CD4-positive, alpha-beta T cell treated with Interleukin-17A for 1 hour (primary cell): Measurements from ENCODE around the gene COL6A2.
"Not testable (repeated sequence)": the region's sequence is repeated elsewhere in the genome, so short reads cannot be mapped to it uniquely, and the experiment has no call there.

Experiments
- DNase-seq: peaks from one replicate; pipeline ENCODE4 v3.0.0-alpha.2; 2020

The COL6A2 gene

DNA sequence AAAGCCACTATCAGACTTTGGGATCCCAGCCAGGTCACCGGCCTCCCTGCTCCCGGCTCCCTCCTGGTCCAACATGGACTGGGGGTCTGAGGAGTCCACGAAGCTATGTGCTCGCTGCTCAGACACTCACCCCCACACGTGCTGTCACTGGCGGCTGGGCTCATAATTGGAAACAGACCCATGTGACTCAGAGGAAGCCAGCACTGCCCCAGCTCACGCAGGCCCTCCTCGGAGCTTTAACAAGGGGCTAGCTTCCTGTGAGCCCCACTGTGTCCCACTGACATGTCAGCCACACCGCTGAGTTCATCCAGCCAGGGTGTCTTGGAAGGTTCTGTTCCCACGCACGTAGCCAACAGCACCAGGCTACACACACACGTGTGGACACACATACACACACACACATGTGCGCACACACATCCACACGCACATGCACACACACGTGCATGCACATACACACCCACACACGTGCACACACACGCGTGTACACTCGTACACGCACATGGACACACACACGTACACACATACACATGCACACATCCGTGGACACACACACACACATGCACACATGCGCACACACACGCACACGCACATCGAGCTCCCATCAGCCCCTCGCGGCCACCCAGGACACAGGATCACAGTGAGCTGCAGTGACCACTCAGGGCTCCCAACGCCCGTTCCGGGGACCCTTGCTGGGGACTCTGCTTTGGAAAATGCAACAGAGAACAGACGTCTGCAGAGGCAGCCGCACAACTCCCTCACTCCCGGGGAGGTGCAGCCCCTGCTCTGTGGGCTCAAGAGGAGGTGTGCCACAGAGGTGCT lies 18.4 kb upstream of the COL6A2 start:
- DNase-seq, result no peak

DNA sequence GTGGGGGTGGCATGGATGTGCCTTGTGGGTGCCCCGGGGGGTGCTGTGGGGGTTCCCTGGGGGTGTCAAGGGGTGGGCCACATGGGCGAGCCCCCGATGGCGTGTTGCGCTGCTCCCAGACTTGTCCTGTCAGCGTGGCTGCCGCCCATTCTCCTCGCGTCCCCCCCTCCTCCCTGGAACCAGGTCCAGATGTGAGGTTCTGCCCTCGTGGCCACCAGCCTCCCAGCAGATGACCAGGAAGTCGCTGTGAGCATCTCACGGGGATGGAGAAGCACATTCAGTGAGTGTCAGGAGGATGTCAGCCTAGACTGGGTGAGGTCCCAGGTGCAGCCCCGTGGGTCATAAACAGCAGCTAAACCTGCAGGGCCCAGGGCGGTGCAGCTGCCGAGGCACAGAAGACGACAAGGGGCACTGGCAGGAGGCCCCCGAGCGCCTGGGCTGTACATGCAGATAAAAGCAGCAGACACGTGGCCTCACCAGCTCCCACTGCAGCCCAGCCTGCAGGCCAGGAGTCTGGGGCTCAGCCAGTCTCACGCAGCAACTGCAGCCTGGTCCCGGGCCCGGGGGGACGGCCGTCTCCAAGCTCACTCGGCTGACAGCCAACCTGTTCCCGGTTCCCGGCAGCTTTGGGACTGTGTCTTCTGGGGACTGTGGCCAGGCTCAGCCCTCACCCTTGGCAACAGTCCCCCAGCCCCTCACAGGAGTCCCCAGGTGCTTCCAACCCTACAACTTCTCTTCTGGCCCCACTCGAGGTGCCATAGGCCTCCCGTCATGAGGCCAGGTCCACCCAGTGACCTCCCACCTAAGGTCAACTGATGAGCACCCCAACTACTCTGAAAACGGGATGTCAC lies 17.5 kb upstream of the COL6A2 start:
- no peak for DNase-seq

DNA sequence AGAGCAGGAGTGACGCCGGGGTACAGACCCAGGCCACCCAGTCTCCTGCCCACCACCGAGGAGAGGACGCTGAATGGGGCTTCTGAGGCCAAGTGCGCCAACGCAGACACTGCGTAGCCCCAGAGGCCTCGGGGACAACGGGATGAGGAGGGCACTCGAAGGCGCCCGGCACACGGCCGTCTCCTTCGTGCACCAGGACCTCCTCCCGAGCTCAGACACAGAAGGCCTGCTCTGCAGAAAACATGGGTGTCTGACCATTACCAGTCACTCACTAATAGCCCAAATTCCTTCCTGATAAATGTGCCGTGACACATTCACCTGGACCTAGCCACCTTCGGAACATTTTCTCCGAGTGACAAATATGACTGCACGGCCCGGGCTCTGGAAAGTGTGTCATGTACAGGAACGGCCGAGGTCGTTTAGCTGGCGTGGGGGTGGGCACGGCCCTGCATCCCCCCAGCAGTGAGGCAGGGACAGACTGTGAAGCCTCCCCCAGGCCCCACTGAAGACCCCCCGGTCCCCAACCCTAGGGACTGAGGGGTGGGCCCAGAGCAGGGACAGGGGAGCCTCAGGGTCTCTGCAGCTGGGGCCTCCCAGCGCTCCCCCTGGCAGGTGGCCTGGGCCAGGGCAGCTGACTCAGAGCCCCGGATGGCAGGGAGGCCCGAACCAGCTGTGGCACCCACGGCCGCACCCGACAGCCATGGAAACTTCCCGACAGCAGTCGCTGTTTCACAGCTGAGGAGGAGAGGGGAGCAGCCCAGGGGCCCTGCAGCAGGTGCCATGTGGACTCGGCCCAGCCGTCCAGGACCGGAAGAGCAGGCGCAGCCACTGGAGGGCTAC lies 16.7 kb upstream of the COL6A2 start:
- DNase-seq, result no peak

DNA sequence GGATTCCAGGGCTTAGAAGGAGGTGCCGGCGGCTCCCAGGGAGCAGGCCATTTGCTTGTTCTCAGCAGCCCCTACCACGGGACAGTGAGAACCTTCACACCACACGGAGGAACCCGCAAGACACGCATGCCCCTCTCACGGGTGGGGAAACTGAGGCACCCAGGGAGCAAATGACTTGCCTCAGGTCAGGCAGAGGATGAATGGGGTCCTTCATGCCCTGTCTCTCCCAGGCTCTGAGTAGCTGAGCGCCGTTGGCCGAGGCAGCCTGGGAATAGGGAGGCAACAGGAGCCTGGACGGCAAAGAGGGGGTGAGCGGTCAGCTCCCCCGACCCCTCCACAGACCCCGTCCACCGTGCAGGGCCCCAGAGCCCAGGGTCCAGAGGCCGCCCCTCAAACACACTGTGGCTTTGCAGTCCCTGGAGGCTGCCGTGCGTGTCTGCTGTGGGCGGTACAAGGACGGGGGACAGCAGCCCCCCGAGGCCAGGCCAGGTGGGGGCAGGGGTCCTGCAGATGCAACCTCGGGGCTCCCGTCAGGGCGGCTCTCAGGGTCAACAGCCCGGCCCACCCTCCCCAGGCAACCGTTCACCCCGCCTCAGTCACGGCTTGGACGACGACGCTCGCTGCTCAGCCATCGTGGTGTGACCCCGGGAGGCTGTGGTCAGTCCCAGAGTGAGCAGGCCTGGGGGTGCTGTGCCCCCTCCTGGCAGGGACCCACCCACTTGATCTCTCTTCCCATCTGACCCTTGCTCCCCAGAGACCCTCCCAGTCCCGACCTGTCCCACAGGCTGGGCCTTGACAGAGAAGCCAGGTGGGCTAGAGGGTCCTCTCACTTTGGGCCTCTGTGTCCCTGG lies 15.8 kb upstream of the COL6A2 start:
- no peak for DNase-seq

DNA sequence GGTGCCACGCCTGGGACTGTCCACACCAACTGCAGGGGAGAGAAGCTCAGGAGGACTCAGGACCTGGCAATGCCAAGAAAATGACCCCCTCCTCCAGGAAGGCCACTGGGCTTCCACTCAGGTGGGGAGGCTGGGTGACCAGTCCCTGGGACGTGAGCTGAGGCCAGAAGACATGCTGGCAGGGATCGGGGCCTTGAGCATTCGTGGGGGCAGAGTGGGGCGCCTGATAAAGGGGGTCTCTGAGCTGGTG lies 15.3 kb upstream of the COL6A2 start:
- DNase-seq, result no peak

DNA sequence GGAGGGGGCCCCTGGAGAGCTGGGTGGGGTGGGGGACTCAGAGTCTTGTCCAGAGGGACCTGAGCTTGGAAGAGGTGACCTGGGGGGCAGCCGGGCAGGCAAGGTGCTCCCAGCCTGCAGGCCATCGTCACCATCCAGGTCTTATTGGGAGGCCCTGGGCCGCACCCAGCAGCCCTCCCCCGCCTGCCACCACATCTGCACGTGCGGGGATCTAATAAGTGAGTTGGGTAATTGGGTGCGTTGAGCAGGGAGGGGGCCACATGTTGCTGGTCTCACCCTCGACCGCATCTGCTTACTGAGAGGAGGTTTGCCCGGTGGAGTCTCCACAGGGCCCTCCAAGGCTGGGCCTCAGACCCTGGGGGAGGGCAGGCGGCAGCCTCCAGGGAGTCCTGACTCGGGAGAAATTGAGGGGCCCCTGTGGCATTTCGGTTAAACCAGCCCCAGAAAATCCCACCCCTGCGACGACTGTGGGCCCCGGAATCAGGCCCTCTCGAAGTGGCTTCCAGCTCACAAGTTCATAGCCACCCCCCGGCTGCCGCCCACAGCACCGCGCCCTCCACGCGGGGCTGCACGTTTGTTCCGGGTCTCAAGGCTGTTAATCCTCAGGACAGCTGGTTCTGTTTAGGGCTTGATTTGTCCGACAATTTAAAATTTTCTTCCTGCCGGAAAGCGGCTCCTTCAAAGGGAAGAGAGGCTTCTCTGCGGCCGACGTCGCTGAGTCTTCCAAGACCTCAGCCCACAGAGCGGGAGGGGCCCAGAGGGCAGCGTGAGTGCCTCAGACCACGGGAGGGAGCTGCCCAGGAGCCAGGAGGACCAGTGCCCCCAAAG lies 14.7 kb upstream of the COL6A2 start:
- no peak for DNase-seq

DNA sequence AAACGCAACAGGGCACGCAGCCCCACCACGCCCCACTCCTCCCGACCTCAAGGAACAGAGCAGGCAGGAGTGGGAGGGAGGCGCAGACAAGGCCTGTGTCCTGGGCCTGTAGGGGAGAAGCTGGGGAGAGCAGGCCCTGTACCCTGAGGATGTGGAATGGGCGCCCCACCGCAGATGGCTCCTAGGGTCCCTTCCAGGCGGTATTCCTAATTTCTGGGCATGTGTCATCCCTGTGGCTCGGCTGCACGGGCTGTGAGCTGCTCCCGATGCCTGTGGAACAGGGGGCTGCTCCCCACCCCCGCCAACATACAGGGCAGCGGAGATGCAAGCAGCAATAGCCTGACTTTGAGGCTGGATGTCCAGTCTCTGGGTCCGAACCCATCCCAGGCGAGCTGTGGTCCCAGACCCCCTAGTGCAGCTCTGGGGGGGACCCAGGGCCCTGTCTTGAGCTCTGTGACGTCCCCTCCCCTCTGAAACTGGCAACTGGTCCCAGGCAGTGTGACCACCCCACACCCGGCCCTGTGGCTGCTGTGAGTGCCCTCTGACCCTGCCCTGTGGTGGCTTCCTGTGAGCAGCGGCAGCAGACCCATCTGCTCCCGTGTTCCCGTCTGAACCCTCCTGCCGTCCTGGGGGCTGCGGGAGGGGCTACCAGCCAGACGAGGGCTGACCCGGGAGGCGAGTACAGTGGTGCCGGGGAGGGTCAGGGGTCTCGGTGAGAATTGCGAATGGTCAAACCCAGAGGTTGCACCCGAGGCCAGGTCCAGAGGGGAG lies 13.9 kb upstream of the COL6A2 start:
- no peak for DNase-seq

DNA sequence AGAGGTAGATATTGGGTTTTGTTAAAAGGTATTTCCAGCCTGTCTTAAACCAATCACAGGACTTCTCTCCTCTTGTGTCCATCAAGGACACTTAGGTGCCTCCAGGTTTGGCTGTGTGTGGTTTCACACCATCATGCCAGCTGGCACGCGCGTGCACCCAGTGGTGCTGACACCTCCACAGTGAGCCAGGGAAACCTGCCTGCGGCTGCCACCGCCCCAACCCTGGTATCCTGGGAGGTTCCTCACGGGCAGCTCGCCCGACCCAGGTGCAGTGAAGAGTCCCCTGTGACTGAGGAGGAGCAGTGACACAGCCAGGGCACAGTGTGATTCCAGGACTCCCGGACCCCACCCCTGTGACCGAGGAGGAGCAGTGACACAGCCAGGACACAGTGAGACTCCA lies 13.2 kb upstream of the COL6A2 start:
- no peak for DNase-seq

DNA sequence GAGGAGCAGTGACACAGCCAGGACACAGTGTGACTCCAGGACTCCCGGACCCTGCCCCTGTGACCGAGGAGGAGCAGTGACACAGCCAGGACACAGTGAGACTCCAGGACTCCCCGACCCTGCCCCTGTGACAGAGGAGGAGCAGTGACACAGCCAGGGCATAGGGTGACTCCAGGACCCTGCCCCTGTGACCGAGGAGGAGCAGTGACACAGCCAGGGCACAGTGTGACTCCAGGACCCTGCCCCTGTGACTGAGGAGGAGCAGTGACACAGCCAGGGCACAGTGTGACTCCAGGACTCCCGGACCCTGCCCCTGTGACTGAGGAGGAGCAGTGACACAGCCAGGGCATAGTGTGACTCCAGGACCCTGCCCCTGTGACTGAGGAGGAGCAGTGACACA lies 12.7 kb upstream of the COL6A2 start:
- DNase-seq, result not testable (repeated sequence)

DNA sequence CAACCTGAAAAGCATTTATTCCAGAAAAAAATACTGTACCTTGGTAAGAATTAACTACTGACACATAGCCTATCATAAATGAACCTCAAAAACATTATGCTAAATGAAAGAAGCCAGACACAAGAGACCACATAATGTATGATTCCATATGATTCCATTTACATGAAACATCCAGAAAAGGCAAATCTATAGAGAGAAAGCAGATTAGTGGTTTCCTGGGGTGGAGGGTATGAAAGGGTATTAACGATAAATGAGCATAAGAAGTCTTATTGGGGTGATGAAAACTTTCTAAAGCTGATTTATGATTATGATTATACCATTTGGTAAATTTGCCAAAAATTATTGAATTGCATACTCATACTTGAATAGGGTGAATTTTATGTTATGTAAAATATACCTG lies 10.3 kb upstream of the COL6A2 start:
- no peak for DNase-seq

DNA sequence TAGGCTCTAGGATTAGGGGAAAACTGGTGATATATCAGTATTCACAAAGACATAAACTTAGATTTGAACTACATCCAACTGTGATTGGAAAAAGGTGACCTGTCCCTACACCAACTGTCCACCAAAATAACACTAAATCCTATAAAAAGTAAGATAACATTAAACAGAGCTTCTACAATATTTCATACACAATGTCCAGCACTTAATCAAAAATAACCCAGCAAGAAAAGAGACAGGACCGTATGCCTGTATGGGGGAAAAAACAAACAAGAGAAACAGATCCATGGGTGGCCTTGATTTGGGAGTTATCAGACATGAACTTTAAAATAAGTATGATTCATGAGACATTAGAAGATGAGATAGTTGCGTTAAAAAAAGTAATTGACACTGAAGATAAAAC lies 9.7 kb upstream of the COL6A2 start:
- DNase-seq, result no peak

DNA sequence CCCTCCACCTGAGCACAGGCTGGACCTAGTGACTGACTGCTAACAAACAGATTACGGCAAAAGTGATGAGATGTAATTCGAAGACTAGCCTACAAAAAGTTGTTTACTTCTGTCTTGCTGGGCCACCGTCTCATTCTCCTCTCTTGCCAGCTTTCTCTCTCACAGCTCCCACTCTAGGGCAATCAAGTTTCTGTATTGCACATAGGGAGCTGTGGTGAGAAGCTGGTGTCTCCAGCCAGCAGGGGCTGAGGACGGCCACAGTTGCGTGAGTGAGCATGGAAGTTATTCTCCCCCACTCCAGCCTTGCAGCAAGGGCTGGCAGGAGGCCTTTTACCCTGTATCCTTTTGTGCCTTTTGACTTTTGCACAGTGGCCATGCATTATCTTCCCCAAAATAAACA lies 8.6 kb upstream of the COL6A2 start:
- no peak for DNase-seq

DNA sequence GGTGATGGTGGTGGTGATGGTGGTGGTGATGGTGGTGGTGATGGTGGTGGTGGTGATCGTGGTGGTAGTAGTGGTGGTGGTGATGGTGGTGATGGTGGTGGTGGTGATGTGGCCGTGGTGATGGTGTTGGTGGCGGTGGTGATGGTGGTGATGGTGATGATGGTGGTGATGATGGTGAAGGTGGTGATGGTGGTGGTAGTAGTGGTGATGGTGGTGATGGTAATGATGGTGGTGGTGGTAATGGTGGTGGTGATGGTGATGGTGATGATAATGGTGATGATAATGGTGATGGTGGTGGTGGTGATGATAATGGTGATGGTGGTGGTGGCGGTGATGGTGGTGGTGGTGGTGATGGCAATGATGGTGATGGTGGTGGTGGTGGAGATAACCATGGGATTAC lies 6.8 kb upstream of the COL6A2 start:
- no peak for DNase-seq

DNA sequence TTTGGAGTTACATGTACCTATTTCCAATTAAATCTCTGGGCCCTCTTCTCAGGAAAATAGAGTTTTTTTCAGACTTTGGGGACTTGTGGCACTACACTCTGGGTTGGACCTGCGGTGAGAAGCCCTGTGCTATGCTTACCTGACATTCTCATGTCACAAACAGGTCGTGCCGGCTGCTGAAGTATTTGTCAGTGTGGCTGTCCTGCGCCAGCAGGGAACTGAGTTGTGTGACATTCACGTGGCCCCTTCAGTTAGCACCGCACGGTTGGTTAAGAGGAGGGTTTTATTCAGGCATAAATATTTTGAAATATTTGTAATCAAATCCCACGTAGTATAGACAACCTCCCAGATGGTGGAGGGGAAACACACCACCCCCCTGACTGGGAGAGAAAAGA lies 6.3 kb upstream of the COL6A2 start:
- DNase-seq, result no peak

DNA sequence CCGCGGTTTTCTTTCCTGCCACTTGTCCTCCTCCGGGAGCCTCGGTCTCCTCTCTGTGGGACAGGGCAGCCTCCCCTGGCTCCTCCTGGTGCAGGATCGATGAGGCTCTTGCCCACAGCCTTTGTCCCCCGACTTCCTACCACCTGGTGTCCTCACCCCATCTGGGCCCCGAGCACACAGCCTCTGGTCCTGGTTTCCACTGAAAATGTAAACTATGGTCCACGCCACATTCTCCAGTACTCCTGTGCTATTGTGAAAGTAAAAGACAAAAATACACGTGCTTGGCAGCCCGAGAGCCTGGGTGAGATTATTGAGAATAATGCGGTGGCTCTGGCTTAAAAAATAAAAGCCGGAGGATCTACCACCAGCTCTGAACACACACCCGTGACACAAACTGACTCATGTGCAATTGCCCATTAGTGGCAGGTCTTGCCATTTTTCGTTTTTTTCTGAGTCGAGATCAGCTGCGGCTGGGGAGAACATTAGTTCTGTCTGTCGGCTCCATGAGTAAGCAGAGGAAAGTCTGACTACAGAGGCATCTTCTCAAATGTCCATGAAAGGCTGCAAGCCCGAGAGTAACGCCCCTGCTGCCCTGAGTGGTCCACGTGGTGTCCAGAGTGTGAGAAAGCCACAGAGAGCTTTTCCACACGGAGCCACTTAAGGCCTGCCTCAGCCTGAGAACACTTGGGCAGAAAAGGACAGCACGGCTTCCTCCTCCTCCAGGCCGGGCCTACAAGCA lies 5.7 kb upstream of the COL6A2 start:
- DNase-seq, result no peak

DNA sequence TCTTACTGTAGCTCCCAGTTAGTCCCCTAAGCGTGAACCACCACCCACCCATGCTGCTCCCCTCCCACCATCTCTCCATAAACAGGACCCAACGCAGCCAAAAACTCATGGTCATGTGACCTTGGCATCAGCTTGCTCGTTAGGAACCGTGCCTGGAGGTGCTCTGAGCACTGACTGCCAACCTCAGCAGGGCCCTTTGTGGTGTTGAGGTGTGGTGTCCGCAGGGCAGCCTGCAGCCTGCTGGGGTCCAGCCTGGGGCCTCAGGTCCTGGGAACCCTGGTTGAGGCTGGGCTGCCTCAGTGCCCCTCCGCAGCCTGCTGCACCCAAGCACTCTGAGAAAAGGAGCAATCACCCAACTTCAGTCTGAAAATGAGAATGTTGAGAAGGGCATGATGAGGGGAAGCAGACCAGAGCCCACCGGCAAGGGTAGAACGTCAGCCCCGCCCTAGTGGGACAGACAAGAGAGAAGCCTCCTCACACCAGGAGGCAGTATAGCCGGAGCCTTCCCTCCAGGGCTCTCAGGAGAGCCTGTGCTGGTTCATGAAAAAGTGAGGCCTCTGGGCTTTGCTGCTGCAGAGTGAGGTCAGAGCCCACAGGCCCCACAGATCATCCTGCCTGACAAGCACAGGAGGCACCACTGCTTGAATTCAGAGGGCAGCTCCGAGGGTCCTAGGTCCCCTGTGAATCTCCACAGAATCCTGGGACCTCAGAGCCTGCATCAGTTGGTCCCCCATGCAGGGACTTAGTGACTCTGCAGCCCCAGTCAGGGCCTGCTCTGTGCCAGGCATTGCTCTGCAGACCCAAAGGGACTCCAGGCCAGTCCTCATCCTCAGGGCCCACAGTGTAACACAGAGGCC lies 4.9 kb upstream of the COL6A2 start:
- DNase-seq, result no peak

DNA sequence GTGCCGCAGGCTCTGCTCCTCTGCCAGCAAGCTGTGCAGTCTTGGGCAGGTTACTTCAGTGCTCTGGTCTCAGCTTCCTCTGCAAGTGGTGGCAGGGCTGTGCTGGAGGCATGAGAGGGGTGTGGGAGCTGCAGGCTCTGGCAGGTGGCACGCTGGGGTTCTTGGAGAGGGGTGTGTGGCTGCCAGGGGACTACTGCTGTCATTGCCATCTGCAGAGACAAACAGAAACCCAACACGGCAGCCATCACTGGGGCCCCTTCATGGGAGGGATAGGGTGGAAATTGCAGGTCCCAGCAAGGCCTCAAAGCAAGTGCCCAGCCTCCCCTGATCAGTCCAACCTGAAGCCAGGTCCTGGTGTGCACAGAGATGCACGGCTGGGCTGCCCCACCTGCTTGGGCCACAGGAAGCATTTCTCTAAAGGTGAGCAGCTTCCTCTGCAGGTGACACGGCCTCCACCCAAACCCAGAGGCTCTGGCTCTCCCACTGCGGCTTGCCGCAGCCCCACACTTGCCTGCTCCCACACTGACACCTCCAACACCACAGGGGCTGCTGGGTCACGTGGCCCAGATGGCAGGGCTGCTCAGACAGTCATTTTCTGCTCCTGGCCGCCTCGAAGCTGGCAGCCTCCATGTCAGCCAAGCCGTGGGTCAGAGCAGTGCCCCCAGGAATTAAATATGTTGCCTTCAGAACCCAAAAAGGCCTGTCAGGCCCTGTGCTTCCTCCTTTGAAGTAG lies 4.1 kb upstream of the COL6A2 start:
- peak; percentile 42 for DNase-seq

DNA sequence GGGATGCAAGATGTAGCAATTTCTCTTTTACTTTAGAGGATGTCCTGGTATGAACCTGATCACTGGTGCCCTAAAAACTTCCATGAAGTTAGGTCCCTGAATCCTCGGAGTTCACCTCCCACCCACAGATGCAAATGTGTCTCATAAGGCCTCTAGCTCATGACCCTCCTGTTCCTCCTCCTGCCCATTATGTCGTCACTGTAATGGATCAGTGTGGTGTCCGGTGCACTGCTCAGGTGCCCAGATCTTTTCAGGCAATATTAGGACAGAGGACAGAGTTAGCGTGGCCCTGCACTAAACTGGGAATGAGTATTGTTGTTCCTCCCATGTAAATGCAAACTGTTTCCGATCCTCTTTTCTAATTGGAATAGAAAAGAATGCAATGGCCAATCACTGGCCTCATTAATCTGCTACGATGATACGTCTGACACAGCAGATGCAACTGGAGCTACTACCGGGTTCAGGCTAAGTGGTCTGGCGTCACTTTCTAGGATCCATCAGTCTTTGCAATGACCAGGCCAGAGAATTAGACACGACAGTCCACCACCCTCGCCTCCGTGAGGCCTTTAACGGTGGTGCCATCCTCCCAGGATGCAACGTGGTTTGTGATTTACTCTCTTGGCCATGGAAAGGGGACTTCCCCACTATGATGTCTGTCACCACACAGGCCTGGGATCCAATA lies 3.4 kb upstream of the COL6A2 start:
- no peak for DNase-seq
